Esophagus squamous epithelium (tissue), 5 donors: ENCODE results near the gene APH1B. TPM values are rescaled to one million over a fixed set of nuclear protein-coding genes. Genes with fewer than 3 reads are reported as not detected.
"Not testable (repeated sequence)": the region's sequence is repeated elsewhere in the genome, so short reads cannot be mapped to it uniquely, and the experiment has no call there.

Source experiments
- DNase-seq: peaks from one replicate; lab custom pipeline; 2025; lab: John Stamatoyannopoulos, UW
- H3K27ac ChIP-seq, 4 donors: fragments of 200-600 bp; sonication (generic); one replicate each; pipeline ENCODE4 v1.5.1; 2016 to 2019; ENCODE audit warnings: mild to moderate bottlenecking in 1 of 4
- H3K27me3 ChIP-seq, 4 donors: fragments of 200-600 bp; sonication (generic); 1 replicate in 3 of 4; 2 replicates in 1 of 4; pipeline versions ENCODE4 v1.5.1 to v1.6.0; 2017 to 2021; ENCODE audit warnings: antibody characterized with exemption in 1 of 4
- H3K36me3 ChIP-seq, 3 donors: fragments of 200-600 bp; sonication (generic); one replicate each; pipeline ENCODE4 v1.5.1; 2016 to 2019
- H3K4me1 ChIP-seq, 3 donors: fragments of 200-600 bp; sonication (generic); one replicate each; pipeline ENCODE4 v1.5.1; 2017 to 2019
- H3K4me3 ChIP-seq, 4 donors: fragments of 200-600 bp; sonication (generic); 1 replicate in 3 of 4; 2 replicates in 1 of 4; pipeline ENCODE4 v1.5.1; 2016 to 2019; ENCODE audit warnings: mild to moderate bottlenecking in 2 of 4, moderate library complexity in 1 of 4
- H3K9me3 ChIP-seq, 3 donors: fragments of 200-600 bp; sonication (generic); one replicate each; pipeline ENCODE4 v1.5.1; 2016 to 2019
- POLR2A ChIP-seq, 4 donors: fragments of 450-650 bp; IDR thresholded peaks; one replicate each; pipeline ENCODE4 v1.6.1; 2017; ENCODE audit warnings: antibody characterized with exemption in 4 of 4, mild to moderate bottlenecking in 4 of 4, moderate library complexity in 3 of 4
- WGBS, 2 donors: methylation state at CpG; one replicate each; pipeline ENCODE4 v1.1.5; 2018; 5-methylcytosine and 5-hydroxymethylcytosine counted together
- intact Hi-C: fragments of 100-400 bp; cut with DNase I; formaldehyde crosslinking; loops from one replicate; pipeline ENCODE4 v1.15.0; 2022
- total RNA-seq, 4 donors: library from RNA; depleted of rRNA; stranded (reverse); fragments of >200 nt; gene quantifications; one replicate each; pipeline ENCODE4 v1.1.0, GENCODE V29; 2016
- TF ChIP-seq, protein P1 (sequence below), 6 experiments: fragments of 450-650 bp in 4 of 6; fragments of 200-600 bp in 2 of 6; sonication (generic) in 2 of 6; IDR thresholded peaks; one replicate each; pipeline ENCODE4 v1.5.1; 2016 to 2019; ENCODE audit warnings: antibody characterized with exemption in 6 of 6, mild to moderate bottlenecking in 4 of 6, moderate library complexity in 4 of 6
- donor health status: DM: yes; HTN: yes; CAD: no.

The APH1B gene
- total RNA-seq, 4 donors from 2014 or later: 0.53 to 7.8 (median 3.3) TPM

DNA sequence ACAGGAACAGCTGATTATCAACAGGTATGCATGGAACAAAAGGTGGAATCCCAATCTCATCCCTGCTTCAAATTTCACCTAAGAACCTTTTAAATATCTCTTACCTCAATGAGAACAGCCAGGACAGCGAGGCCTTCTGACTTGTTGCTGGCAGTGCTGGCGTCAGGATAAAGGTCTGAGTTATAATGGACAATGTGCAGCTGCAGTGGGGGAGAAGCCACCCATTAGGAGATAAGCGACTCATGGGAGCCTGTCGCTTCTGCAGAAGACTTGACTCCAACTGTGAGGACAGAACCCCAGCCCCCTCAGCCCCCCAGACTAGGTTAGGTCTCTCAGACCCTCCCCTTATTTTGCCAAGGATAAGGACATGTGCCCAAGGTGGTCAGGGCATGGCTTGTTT, 64.5 kb downstream of the APH1B start:
- Histone ChIP-seq H3K4me1 (peaks cover 4 to 56% (median 8%) of the 10 kb centered on the region in 3 donors), H3K27me3 (no peaks in the 10 kb centered on the region), H3K36me3 (peaks cover 10 to 86% (median 23%) of the 10 kb centered on the region in 3 donors), H3K9me3 (no peaks in the 10 kb centered on the region), H3K4me3 (no peak overlapping the region), H3K27ac (no peak overlapping the region)
- TF ChIP-seq POLR2A (IDR thresholded peaks at IDR 0.05): no peak
- TF ChIP-seq, protein P1, sequence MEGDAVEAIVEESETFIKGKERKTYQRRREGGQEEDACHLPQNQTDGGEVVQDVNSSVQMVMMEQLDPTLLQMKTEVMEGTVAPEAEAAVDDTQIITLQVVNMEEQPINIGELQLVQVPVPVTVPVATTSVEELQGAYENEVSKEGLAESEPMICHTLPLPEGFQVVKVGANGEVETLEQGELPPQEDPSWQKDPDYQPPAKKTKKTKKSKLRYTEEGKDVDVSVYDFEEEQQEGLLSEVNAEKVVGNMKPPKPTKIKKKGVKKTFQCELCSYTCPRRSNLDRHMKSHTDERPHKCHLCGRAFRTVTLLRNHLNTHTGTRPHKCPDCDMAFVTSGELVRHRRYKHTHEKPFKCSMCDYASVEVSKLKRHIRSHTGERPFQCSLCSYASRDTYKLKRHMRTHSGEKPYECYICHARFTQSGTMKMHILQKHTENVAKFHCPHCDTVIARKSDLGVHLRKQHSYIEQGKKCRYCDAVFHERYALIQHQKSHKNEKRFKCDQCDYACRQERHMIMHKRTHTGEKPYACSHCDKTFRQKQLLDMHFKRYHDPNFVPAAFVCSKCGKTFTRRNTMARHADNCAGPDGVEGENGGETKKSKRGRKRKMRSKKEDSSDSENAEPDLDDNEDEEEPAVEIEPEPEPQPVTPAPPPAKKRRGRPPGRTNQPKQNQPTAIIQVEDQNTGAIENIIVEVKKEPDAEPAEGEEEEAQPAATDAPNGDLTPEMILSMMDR (IDR thresholded peaks at IDR 0.05): no peak
- 89 to 95% methylated on average over 1 to 4 of the region's 4 CpGs for WGBS, 2 donors
- no peak for DNase-seq
- intact Hi-C loops: no loop called here

DNA sequence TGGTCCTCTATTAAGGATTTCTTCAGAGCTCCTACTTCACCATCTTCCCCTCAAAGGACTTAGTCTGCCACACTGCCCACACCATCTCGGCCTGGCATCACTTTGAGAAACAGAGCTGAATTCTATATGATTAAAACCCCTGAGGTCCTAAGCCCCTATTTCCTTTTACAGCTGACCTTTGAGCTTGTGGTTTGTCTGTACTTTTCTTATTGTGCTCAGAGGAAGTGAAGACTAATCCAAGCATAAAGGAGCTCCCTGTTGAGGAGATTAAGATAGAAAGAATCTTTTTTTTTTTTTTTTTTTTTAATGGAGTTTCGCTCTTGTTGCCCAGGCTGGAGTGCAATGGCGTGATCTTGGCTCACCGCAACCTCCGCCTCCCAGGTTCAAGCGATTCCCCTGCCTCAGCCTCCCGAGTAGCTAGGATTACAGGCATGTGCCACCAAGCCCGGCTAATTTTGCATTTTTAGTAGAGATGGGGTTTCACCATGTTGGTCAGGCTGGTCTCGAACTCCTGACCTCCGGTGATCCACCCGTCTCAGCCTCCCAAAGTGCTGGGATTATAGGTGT, 65.7 kb downstream of the APH1B start:
- DNase-seq, H3K4me3 ChIP-seq, H3K27ac ChIP-seq, H3K27me3 ChIP-seq, H3K9me3 ChIP-seq, intact Hi-C loops: not testable (repeated sequence)
- H3K36me3 ChIP-seq: peaks cover 10 to 74% (median 14%) of the 10 kb centered on the region in 3 donors
- WGBS, 2 donors: 64 to 82% methylated on average over 6 to 11 of the region's 11 CpGs
- peaks cover 16 to 63% (median 20%) of the 10 kb centered on the region in 3 donors for H3K4me1 ChIP-seq

GRCh38 chr15:63344731-63345390, 67.5 kb downstream of the APH1B start:
- no peak overlapping the region for H3K27ac ChIP-seq
- H3K4me1 ChIP-seq: peaks cover 27 to 63% (median 36%) of the 10 kb centered on the region in 3 donors
- TF ChIP-seq POLR2A (IDR thresholded peaks at IDR 0.05): no peak
- TF ChIP-seq, protein P1 (IDR thresholded peaks at IDR 0.05): no peak
- 88 to 91% methylated on average over 4 to 5 of the region's 5 CpGs for WGBS, 2 donors
- DNase-seq: no peak
- H3K27me3 ChIP-seq: no peaks in the 10 kb centered on the region
- intact Hi-C loops: no loop called here
- no peaks in the 10 kb centered on the region for H3K9me3 ChIP-seq
- no peak overlapping the region for H3K4me3 ChIP-seq
- H3K36me3 ChIP-seq: peaks cover 0 to 56% (median 14%) of the 10 kb centered on the region in 3 donors

- DNase-seq: no peak
- intact Hi-C loops: no loop called here
- no peak for TF ChIP-seq POLR2A (IDR thresholded peaks at IDR 0.05)
- TF ChIP-seq, protein P1 (IDR thresholded peaks at IDR 0.05): no peak
- Histone ChIP-seq H3K9me3 (no peaks in the 10 kb centered on the region), H3K4me1 (peaks cover 32 to 63% (median 41%) of the 10 kb centered on the region in 3 donors), H3K27ac (peak overlapping the region in 1 of 4 donors; percentile 86), H3K4me3 (no peak overlapping the region), H3K27me3 (no peaks in the 10 kb centered on the region), H3K36me3 (peaks cover 0 to 51% (median 9%) of the 10 kb centered on the region in 3 donors)
- WGBS, 2 donors: no CpG with 5 or more reads among the region's 14 CpGs
Observed at GRCh38 chr15:63345391-63345752, 68.0 kb downstream of the APH1B start.

- no peaks in the 10 kb centered on the region for H3K9me3 ChIP-seq
- peaks cover 0 to 32% (median 6%) of the 10 kb centered on the region in 3 donors for H3K36me3 ChIP-seq
- no peaks in the 10 kb centered on the region for H3K27me3 ChIP-seq
- peak overlapping the region; percentile 80 to 88 (median 84) for H3K27ac ChIP-seq
- intact Hi-C loops: no loop called here
- peaks cover 39 to 80% (median 55%) of the 10 kb centered on the region in 3 donors for H3K4me1 ChIP-seq
- 34 to 49% methylated on average over 6 of the region's 6 CpGs for WGBS, 2 donors
- DNase-seq: no peak
- no peak for TF ChIP-seq POLR2A (IDR thresholded peaks at IDR 0.05)
- TF ChIP-seq, protein P1 (IDR thresholded peaks at IDR 0.05): no peak
- no peak overlapping the region for H3K4me3 ChIP-seq
Observed at GRCh38 chr15:63347074-63347857, 69.9 kb downstream of the APH1B start.
